ENCODE data around the gene FAM120AOS.
"Not testable (repeated sequence)": the region's sequence is repeated elsewhere in the genome, so short reads cannot be mapped to it uniquely, and the experiment has no call there.

Gene FAM120AOS

GRCh38 chr9:93467062-93467416, 13.7 kb upstream of the FAM120AOS start:
- no peak for DNase-seq (ENCODE audit: low spot score)

GRCh38 chr9:93466416-93467061, 13.2 kb upstream of the FAM120AOS start:
- no peak for DNase-seq (ENCODE audit: low spot score)

- DNase-seq (ENCODE audit: low spot score): no peak
Measured at GRCh38 chr9:93465855-93466254, 12.5 kb upstream of the FAM120AOS start.

GRCh38 chr9:93464876-93465275, 11.5 kb upstream of the FAM120AOS start:
- DNase-seq (ENCODE audit: low spot score): no peak

- no peak for DNase-seq (ENCODE audit: low spot score)
Measured at GRCh38 chr9:93464395-93464794, 11.0 kb upstream of the FAM120AOS start.

- DNase-seq (ENCODE audit: low spot score): no peak
Measured at GRCh38 chr9:93463638-93464248, 10.4 kb upstream of the FAM120AOS start.

- no peak for DNase-seq (ENCODE audit: low spot score)
Measured at GRCh38 chr9:93461821-93462220, 8.4 kb upstream of the FAM120AOS start.

GRCh38 chr9:93461414-93461743, 8.0 kb upstream of the FAM120AOS start:
- DNase-seq (ENCODE audit: low spot score): no peak

GRCh38 chr9:93460689-93461413, 7.5 kb upstream of the FAM120AOS start:
- DNase-seq (ENCODE audit: low spot score): no peak

- DNase-seq (ENCODE audit: low spot score): no peak
Measured at GRCh38 chr9:93459432-93459847, 6.1 kb upstream of the FAM120AOS start.

- no peak for DNase-seq (ENCODE audit: low spot score)
Measured at GRCh38 chr9:93458712-93459111, 5.3 kb upstream of the FAM120AOS start.

GRCh38 chr9:93457006-93457405, 3.6 kb upstream of the FAM120AOS start:
- DNase-seq (ENCODE audit: low spot score): no peak

- DNase-seq (ENCODE audit: low spot score): no peak
Measured at GRCh38 chr9:93456504-93456903, 3.1 kb upstream of the FAM120AOS start.

GRCh38 chr9:93456022-93456421, 2.6 kb upstream of the FAM120AOS start:
- DNase-seq (ENCODE audit: low spot score): no peak

GRCh38 chr9:93452710-93453046, 703 bp downstream of the FAM120AOS start:
- no peak for DNase-seq (ENCODE audit: low spot score)

GRCh38 chr9:93451849-93452709, 1.3 kb downstream of the FAM120AOS start:
- DNase-seq (ENCODE audit: low spot score): peak; percentile 26

GRCh38 chr9:93450945-93451815, 2.2 kb downstream of the FAM120AOS start, which contains the start of gene FAM120A:
Gene FAM120A, plus strand, starts transcription at chr9:93451685. Its CDS starts 231 bp downstream, at chr9:93451916.
- DNase-seq (ENCODE audit: low spot score): peak; percentile 72

GRCh38 chr9:93447655-93448054, 5.7 kb downstream of the FAM120AOS start:
- no peak for DNase-seq (ENCODE audit: low spot score)

GRCh38 chr9:93446073-93446472, 7.3 kb downstream of the FAM120AOS start:
- no peak for DNase-seq (ENCODE audit: low spot score)

- DNase-seq (ENCODE audit: low spot score): no peak
Measured at GRCh38 chr9:93440896-93441580, 12.3 kb downstream of the FAM120AOS start.

GRCh38 chr9:93439301-93439700, 14.1 kb downstream of the FAM120AOS start:
- not testable (repeated sequence) for DNase-seq (ENCODE audit: low spot score)
